H1 (cell line): Measurements from ENCODE around the gene BLOC1S1. TPM values are rescaled to one million over a fixed set of nuclear protein-coding genes. Genes with fewer than 3 reads are reported as not detected.

Source experiments
- CTCF ChIA-PET: fragments of 300-600 bp; sonication (Branson Sonifier 250); formaldehyde crosslinking; loops from one replicate; lab custom pipeline; 2021; ENCODE audit not compliant: partially characterized antibody; lab: Charles Lee
- POLR2A ChIA-PET: fragments of 300-600 bp; sonication (Branson Sonifier 250); formaldehyde crosslinking; loops from one replicate; lab custom pipeline; 2021; ENCODE audit warnings: inconsistent platforms; ENCODE audit not compliant: partially characterized antibody; lab: Charles Lee
- DNase-seq, 2 experiments: peaks; one replicate each; pipeline versions ENCODE4 v3.0.0 to v3.0.0-alpha.2; 2010 to 2022; ENCODE audit warnings: low spot score in 2 of 2, low read depth in 1 of 2, mixed read lengths in 1 of 2
- FAIRE-seq: peaks from 2 replicates; lab custom pipeline; 2011; peaks lifted over from hg19 to GRCh38; lab: Jason Lieb, UNC
- H2AFZ ChIP-seq: 2 replicates; pipeline ENCODE4 v1.8.1; 2012; ENCODE audit warnings: low read length, inconsistent platforms
- H2AK5ac ChIP-seq: 2 replicates; pipeline ENCODE4 v1.6.1; 2013; ENCODE audit warnings: low read depth, low read length
- H2BK120ac ChIP-seq: replicated peaks from 2 replicates; pipeline ENCODE3; 2013; ENCODE audit warnings: low read depth, low read length, inconsistent platforms
- H2BK12ac ChIP-seq: 2 replicates; pipeline ENCODE4 v1.6.1; 2013; ENCODE audit warnings: low read depth, low read length
- H2BK15ac ChIP-seq: 2 replicates; pipeline ENCODE4 v1.6.1; 2013; ENCODE audit warnings: low read length
- H2BK20ac ChIP-seq: 2 replicates; pipeline ENCODE4 v1.6.1; 2013; ENCODE audit warnings: low read length
- H2BK5ac ChIP-seq: 2 replicates; pipeline ENCODE4 v1.6.1; 2013; ENCODE audit warnings: low read depth, low read length
- H3K14ac ChIP-seq: 2 replicates; pipeline ENCODE4 v1.6.1; 2013; ENCODE audit warnings: inconsistent platforms; ENCODE audit not compliant: insufficient read length
- H3K18ac ChIP-seq: 2 replicates; pipeline ENCODE4 v1.6.1; 2013; ENCODE audit warnings: low read length; ENCODE audit errors: extremely low read depth
- H3K23ac ChIP-seq: 2 replicates; pipeline ENCODE4 v1.6.1; 2013; ENCODE audit warnings: inconsistent platforms; ENCODE audit not compliant: insufficient read length
- H3K23me2 ChIP-seq: 2 replicates; pipeline ENCODE4 v1.6.1; 2013; ENCODE audit warnings: low read depth, low read length
- H3K27ac ChIP-seq: 2 replicates; pipeline ENCODE4 v1.6.1; 2011; ENCODE audit warnings: low read depth, low read length, inconsistent platforms
- H3K27me3 ChIP-seq, 4 experiments: replicated peaks in 1 of 4; 1 replicate in 1 of 4; 2 replicates in 3 of 4; pipeline versions ENCODE4 v1.6.1 to v1.8.1; 2011 to 2013; ENCODE audit warnings: low read length in 3 of 4, mild to moderate bottlenecking in 3 of 4, inconsistent platforms in 2 of 4, mixed read lengths in 2 of 4, moderate library complexity in 1 of 4; ENCODE audit not compliant: control insufficient read depth in 3 of 4, insufficient read depth in 3 of 4; ENCODE audit errors: extremely low read depth in 1 of 4
- H3K36me3 ChIP-seq, 4 experiments: 2 replicates each; pipeline versions ENCODE4 v1.6.1 to v1.8.1; 2011 to 2013; ENCODE audit warnings: mild to moderate bottlenecking in 4 of 4, low read length in 3 of 4, moderate library complexity in 2 of 4, control low read depth in 1 of 4, inconsistent platforms in 1 of 4; ENCODE audit not compliant: insufficient read depth in 4 of 4, control insufficient read depth in 2 of 4
- H3K4ac ChIP-seq: replicated peaks from 2 replicates; pipeline ENCODE3; 2013; ENCODE audit warnings: low read length, low read depth, mixed read lengths, inconsistent platforms; ENCODE audit not compliant: insufficient read length
- H3K4me1 ChIP-seq, 4 experiments: replicated peaks in 1 of 4; 1 replicate in 1 of 4; 2 replicates in 3 of 4; pipeline versions ENCODE4 v1.6.1 to v1.8.1; 2011 to 2013; ENCODE audit warnings: low read length in 3 of 4, inconsistent platforms in 2 of 4, mixed read lengths in 1 of 4; ENCODE audit not compliant: insufficient read depth in 4 of 4, control insufficient read depth in 3 of 4
- H3K4me2 ChIP-seq, 2 experiments: 2 replicates each; pipeline versions ENCODE4 v1.6.1 to v1.8.1; 2011 to 2013; ENCODE audit warnings: low read depth in 2 of 2, low read length in 2 of 2, control low read depth in 1 of 2, inconsistent platforms in 1 of 2, mild to moderate bottlenecking in 1 of 2; ENCODE audit not compliant: insufficient read depth in 1 of 2
- H3K4me3 ChIP-seq, 4 experiments: fragments of 200-600, 300-600 bp in 1 of 4; sonication (generic), shearing (Covaris generic), sonication (Bioruptor Twin) in 1 of 4; 2 replicates each; pipeline versions ENCODE4 v1.5.1 to v1.8.1; 2011 to 2016; ENCODE audit warnings: low read length in 4 of 4, low read depth in 3 of 4, control low read depth in 2 of 4, inconsistent platforms in 2 of 4, mild to moderate bottlenecking in 2 of 4, mixed read lengths in 1 of 4, moderate library complexity in 1 of 4; ENCODE audit not compliant: insufficient read depth in 2 of 4; ENCODE audit errors: extremely low read depth in 1 of 4
- H3K56ac ChIP-seq: replicated peaks from 2 replicates; pipeline ENCODE3; 2013; ENCODE audit warnings: low read depth, mild to moderate bottlenecking, mixed read lengths, low read length, inconsistent platforms; ENCODE audit not compliant: insufficient read length
- H3K79me1 ChIP-seq: 2 replicates; pipeline ENCODE4 v1.6.1; 2013; ENCODE audit warnings: low read depth, low read length, control low read depth
- H3K79me2 ChIP-seq, 2 experiments: 2 replicates each; pipeline versions ENCODE4 v1.6.1 to v1.8.1; 2012 to 2013; ENCODE audit warnings: low read length in 2 of 2, mild to moderate bottlenecking in 2 of 2, inconsistent platforms in 1 of 2; ENCODE audit not compliant: insufficient read depth in 2 of 2, control insufficient read depth in 1 of 2
- H3K9ac ChIP-seq, 4 experiments: replicated peaks in 1 of 4; 1 replicate in 1 of 4; 2 replicates in 3 of 4; pipeline versions ENCODE4 v1.6.1 to v1.8.1; 2011 to 2013; ENCODE audit warnings: low read depth in 3 of 4, low read length in 3 of 4, control low read depth in 2 of 4, mild to moderate bottlenecking in 2 of 4, moderate library complexity in 2 of 4, inconsistent platforms in 1 of 4; ENCODE audit errors: extremely low read depth in 1 of 4
- H3K9me3 ChIP-seq, 2 experiments: 2 replicates each; pipeline versions ENCODE4 v1.6.1 to v1.8.1; 2012 to 2013; ENCODE audit warnings: mild to moderate bottlenecking in 2 of 2, moderate library complexity in 2 of 2, control low read depth in 1 of 2, inconsistent platforms in 1 of 2, low read depth in 1 of 2, low read length in 1 of 2, mixed read lengths in 1 of 2; ENCODE audit not compliant: insufficient read depth in 2 of 2
- H4K20me1 ChIP-seq, 2 experiments: replicated peaks in 1 of 2; 2 replicates each; pipeline versions ENCODE3 to v1.8.1; 2011 to 2013; ENCODE audit warnings: inconsistent platforms in 2 of 2, low read length in 2 of 2, mild to moderate bottlenecking in 1 of 2; ENCODE audit not compliant: insufficient read depth in 2 of 2, control insufficient read depth in 1 of 2
- H4K5ac ChIP-seq: 2 replicates; pipeline ENCODE4 v1.6.1; 2013; ENCODE audit warnings: low read length, low read depth, mixed read lengths, inconsistent platforms; ENCODE audit not compliant: insufficient read length
- H4K8ac ChIP-seq: 2 replicates; pipeline ENCODE4 v1.8.0; 2013; ENCODE audit warnings: mild to moderate bottlenecking, moderate library complexity, low read length, inconsistent platforms; ENCODE audit not compliant: insufficient read depth; ENCODE audit errors: extremely low read depth
- H4K91ac ChIP-seq: replicated peaks from 2 replicates; pipeline ENCODE3; 2013; ENCODE audit warnings: low read length, mixed read lengths, inconsistent platforms; ENCODE audit not compliant: insufficient read length
- CEBPB ChIP-seq: IDR thresholded peaks from 2 replicates; pipeline ENCODE4 v1.6.1; 2012; ENCODE audit warnings: low read depth, low read length
- CHD1 ChIP-seq: IDR thresholded peaks from 2 replicates; pipeline ENCODE4 v1.6.1; 2012; ENCODE audit warnings: low read depth, low read length, improper control_type of control experiment
- CTBP2 ChIP-seq: IDR thresholded peaks from 2 replicates; pipeline ENCODE4 v1.7.0; 2011; ENCODE audit warnings: borderline replicate concordance, mild to moderate bottlenecking, moderate library complexity, mixed read lengths, low read length; ENCODE audit not compliant: insufficient read depth, insufficient read length
- GABPA ChIP-seq: IDR thresholded peaks from 2 replicates; pipeline ENCODE4 v1.6.1; 2011; ENCODE audit warnings: mild to moderate bottlenecking, low read length, moderate library complexity, borderline replicate concordance; ENCODE audit not compliant: insufficient read depth
- JUN ChIP-seq: IDR thresholded peaks from 2 replicates; pipeline ENCODE4 v1.6.1; 2011; ENCODE audit warnings: low read depth, mild to moderate bottlenecking, improper control_type of control experiment, low read length
- MAFK ChIP-seq: IDR thresholded peaks from 2 replicates; pipeline ENCODE4 v1.6.1; 2012; ENCODE audit warnings: low read depth, mild to moderate bottlenecking, improper control_type of control experiment, low read length
- NRF1 ChIP-seq: IDR thresholded peaks from 2 replicates; pipeline ENCODE4 v1.6.1; 2011; ENCODE audit warnings: mild to moderate bottlenecking, low read depth, low read length, improper control_type of control experiment
- RFX5 ChIP-seq: IDR thresholded peaks from 2 replicates; pipeline ENCODE4 v1.6.1; 2011; ENCODE audit warnings: low read depth, low read length, improper control_type of control experiment, borderline replicate concordance
- SP4 ChIP-seq: IDR thresholded peaks from 2 replicates; pipeline ENCODE4 v1.6.1; 2012; ENCODE audit warnings: low read length, inconsistent platforms
- TAF7 ChIP-seq: optimal IDR thresholded peaks from 2 replicates; pipeline ENCODE3; 2011; ENCODE audit warnings: low read depth, mild to moderate bottlenecking, inconsistent platforms, low read length, moderate library complexity, borderline replicate concordance
- TBP ChIP-seq: IDR thresholded peaks from 2 replicates; pipeline ENCODE4 v1.6.1; 2011; ENCODE audit warnings: low read depth, low read length, improper control_type of control experiment
- WGBS, 2 experiments: shearing (Covaris generic) in 1 of 2; methylation state at CpG; one replicate each; pipeline versions ENCODE4 v1.1.6 to v1.1.7; 2013 to 2015; ENCODE audit warnings: low lambda C conversion rate in 2 of 2, mixed read lengths in 2 of 2, inconsistent platforms in 1 of 2, low coverage in 1 of 2, missing lambda C conversion rate in 1 of 2; ENCODE audit not compliant: insufficient replicate concordance in 2 of 2, insufficient coverage in 1 of 2, insufficient read length in 1 of 2; ENCODE audit errors: extremely low coverage in 1 of 2, missing lambda C conversion rate in 1 of 2; 5-methylcytosine and 5-hydroxymethylcytosine counted together
- polyA plus RNA-seq, 7 experiments: library from polyadenylated mRNA; depleted of rRNA in 3 of 7; stranded (reverse) in 5 of 7; unstranded in 2 of 7; fragments of >200 nt in 5 of 7; fragments of 200-250 nt in 2 of 7; gene quantifications; 1 replicate in 5 of 7; 2 replicates in 1 of 7; 4 replicates in 1 of 7; pipeline versions ENCODE4 v1.2.1 to v1.2.3, GENCODE V29; 2011 to 2013; ENCODE audit warnings: missing spikeins in 2 of 7, mixed read lengths in 2 of 7
- total RNA-seq: library from RNA; stranded (reverse); fragmentation: NEBNext Ultra II Directional; extraction: Animal tissue kit (Norgen Biotek cat#: 25700); gene quantifications from 2 replicates; pipeline ENCODE4 v1.2.1, GENCODE V29; 2021

Gene BLOC1S1
- total and polyA plus RNA-seq, 2 of the 8 experiments (the other 6 are each of a cell fraction or from before 2014, with no cell fraction given), result 91.1 to 185 TPM

DNA sequence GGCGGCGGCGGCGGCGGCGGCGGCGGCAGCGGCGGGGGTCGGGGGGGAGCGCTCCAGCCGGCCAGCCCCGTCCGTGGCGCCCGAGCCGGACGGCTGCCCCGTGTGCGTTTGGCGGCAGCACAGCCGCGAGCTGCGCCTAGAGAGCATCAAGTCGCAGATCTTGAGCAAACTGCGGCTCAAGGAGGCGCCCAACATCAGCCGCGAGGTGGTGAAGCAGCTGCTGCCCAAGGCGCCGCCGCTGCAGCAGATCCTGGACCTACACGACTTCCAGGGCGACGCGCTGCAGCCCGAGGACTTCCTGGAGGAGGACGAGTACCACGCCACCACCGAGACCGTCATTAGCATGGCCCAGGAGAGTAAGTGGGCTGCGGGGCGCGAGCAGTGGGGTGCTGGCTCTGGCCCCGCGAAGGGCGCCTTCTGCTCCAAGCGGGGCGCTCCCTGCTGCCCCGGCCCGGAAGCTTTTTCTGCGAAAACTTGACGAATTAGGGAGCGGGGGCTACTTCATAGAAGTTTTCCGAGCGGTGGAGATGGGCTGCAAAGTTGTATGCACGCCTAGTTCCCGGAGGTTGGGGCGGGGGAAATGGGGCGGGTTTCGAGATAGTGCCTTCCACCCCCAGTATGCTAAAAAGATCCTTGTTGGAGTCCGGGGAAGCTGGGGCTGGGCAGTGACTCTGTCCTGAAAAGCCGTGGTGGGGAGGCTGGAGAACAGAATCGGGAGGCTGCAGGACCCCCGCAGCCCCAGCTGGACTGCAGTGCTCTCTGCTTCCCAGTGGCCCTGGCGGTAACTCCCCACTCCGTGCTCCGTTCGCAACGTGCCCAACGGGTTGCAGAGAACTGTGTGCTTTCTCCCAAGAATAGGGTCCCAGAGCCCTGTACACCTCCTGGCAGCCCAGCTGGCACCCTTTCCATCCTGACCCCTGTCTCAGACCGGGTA, 27.8 kb downstream of the BLOC1S1 start:
- H3K4ac ChIP-seq, result peak overlapping the region; percentile 72
- H3K36me3 ChIP-seq, result peaks cover 0 to 6% (median 5%) of the 10 kb centered on the region in 4 experiments; a peak in 5 of 8 replicates
- H2BK15ac ChIP-seq, result 0 out of 2 replicates have a peak overlapping the region, but pooled peaks have one; percentile 61
- H4K20me1 ChIP-seq, result peaks cover 7 to 9% of the 10 kb centered on the region in 2 experiments
- H3K56ac ChIP-seq, result peak overlapping the region; percentile 91
- H2BK120ac ChIP-seq, result peak overlapping the region; percentile 87
- H4K5ac ChIP-seq, result peak overlapping the region; percentile 98
- peak overlapping the region; percentile 92 for H3K14ac ChIP-seq
- peak overlapping the region; percentile 80 to 99 (median 92) for H3K4me3 ChIP-seq
- H3K27me3 ChIP-seq, result no peaks in the 10 kb centered on the region
- H3K23me2 ChIP-seq, result peaks cover 29% of the 10 kb centered on the region
- peak overlapping the region; percentile 19; the same call in 1 of the 2 replicates for H2BK12ac ChIP-seq
- peak overlapping the region; percentile 74; the same call in 1 of the 2 replicates for H3K27ac ChIP-seq
- H4K91ac ChIP-seq, result peak overlapping the region; percentile 92
- CTCF ChIA-PET, result interaction anchor here (0.6 to 11.1 kb wide), 17 partner anchors 9 to 1940 kb away, joined by 3 to 224 read pairs (median 4); partner anchors contain the start of genes MMP19, ORMDL2 and SARNP
- H2BK20ac ChIP-seq, result no peak overlapping the region
- peak in 1 of 2 experiments; percentile 64 for DNase-seq
- H2BK5ac ChIP-seq, result peak overlapping the region; percentile 89
- H3K9ac ChIP-seq, result peak overlapping the region; percentile 57 to 90 (median 72)
- peaks cover 13% of the 10 kb centered on the region for H3K79me1 ChIP-seq
- 0 out of 2 replicates have a peak overlapping the region, but pooled peaks have one; percentile 47 for H2AK5ac ChIP-seq
- peak overlapping the region; percentile 99 for H3K18ac ChIP-seq
- 2% methylated on average over 57 of the region's 73 CpGs; no CpG with 5 or more reads in 1 of the 2 experiments for WGBS, 2 experiments
- H4K8ac ChIP-seq, result no peak overlapping the region; the same call in 1 of the 2 replicates
- no peak overlapping the region for H2AFZ ChIP-seq
- peaks cover 10 to 46% of the 10 kb centered on the region in 2 experiments for H3K79me2 ChIP-seq
- POLR2A ChIA-PET, result interaction anchor here (0.5 to 46.5 kb wide), 21 partner anchors 0 to 300 kb away, joined by 3 to 809 read pairs (median 5); partner anchors contain the start of genes BLOC1S1, CD63, CDK2 and DNAJC14
- no peaks in the 10 kb centered on the region for H3K9me3 ChIP-seq
- H3K23ac ChIP-seq, result no peak overlapping the region
- H3K4me2 ChIP-seq, result peak overlapping the region; percentile 82 to 93
- peaks cover 8 to 37% (median 18%) of the 10 kb centered on the region in 4 experiments for H3K4me1 ChIP-seq
- FAIRE-seq, result no peak
- TF ChIP-seq RFX5 (no peak), JUN (no peak), SP4 (no peak), CTBP2 (no peak), CEBPB (no peak), MAFK (no peak), TAF7 (peak; percentile 51), GABPA (no peak), NRF1 (no peak), TBP (peak; percentile 42; the same call in 1 of the 2 replicates), CHD1 (no peak)
